C4-2B (cell line): ENCODE data around the gene PALLD.

ENCODE experiments used
- H3K27ac ChIP-seq: fragments of 450-650 bp; 2 replicates; pipeline ENCODE4 v1.5.1; 2017
- ZFX ChIP-seq: fragments of 450-650 bp; IDR thresholded peaks from 2 replicates; pipeline ENCODE4 v1.6.1; 2017
- TF ChIP-seq, protein P1 (sequence below): fragments of 450-650 bp; conservative IDR thresholded peaks from 2 replicates; pipeline ENCODE4 v1.5.1; 2017; ENCODE audit warnings: mild to moderate bottlenecking

Gene PALLD

DNA sequence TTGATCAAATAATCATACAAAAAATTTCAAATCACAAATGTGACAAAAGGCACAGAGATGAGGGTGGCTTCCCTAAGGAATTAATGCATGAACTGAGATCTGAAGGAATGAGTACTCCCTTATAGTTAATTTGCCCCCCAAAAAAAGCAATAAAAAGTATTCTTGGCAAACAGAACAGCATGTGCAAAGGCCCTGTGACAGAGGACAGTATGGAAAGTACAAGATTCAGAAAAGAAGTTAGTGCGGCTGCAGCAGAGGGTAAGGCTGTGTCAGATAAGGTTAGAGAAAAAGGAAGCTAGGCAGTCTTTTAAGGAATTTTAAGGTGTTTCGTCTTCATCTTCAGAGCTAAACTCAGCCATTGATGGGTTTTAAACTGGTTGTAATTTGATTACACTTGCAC, 23.9 kb upstream of the PALLD start:
- no peak for TF ChIP-seq ZFX
- TF ChIP-seq, protein P1, sequence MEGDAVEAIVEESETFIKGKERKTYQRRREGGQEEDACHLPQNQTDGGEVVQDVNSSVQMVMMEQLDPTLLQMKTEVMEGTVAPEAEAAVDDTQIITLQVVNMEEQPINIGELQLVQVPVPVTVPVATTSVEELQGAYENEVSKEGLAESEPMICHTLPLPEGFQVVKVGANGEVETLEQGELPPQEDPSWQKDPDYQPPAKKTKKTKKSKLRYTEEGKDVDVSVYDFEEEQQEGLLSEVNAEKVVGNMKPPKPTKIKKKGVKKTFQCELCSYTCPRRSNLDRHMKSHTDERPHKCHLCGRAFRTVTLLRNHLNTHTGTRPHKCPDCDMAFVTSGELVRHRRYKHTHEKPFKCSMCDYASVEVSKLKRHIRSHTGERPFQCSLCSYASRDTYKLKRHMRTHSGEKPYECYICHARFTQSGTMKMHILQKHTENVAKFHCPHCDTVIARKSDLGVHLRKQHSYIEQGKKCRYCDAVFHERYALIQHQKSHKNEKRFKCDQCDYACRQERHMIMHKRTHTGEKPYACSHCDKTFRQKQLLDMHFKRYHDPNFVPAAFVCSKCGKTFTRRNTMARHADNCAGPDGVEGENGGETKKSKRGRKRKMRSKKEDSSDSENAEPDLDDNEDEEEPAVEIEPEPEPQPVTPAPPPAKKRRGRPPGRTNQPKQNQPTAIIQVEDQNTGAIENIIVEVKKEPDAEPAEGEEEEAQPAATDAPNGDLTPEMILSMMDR: no peak
- no peak overlapping the region for H3K27ac ChIP-seq

DNA sequence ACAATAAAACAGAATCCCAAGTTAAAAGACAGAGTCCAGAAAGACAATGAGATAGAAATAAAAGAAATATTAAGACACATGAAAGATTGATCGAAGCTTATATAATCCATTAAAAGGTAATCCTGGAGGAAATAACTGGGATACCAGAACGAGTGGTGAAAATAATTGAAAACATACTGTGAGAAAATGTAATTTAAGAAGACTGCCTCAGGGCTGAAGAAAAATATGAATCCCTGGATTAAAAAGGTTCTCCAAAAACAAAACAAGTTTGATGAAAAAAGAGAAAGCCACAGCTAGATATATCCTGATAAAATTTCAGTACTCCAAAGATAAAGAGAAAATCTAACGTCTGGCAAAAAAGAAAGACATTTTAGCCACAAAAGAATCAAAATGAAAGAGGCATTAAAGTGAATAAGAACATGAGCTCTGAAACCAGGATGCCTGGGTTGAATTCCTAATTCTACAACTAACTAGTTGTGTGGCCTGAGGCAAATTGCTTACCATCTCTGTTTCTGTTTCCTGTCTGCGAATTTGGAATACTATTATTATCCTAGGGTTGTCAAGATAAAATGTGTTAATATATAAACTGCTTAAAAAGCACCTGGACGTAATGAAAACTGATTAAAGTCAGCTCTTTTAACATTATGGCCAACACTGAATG, 22.1 kb upstream of the PALLD start:
- no peak for TF ChIP-seq ZFX
- TF ChIP-seq, protein P1: no peak
- H3K27ac ChIP-seq: no peak overlapping the region

DNA sequence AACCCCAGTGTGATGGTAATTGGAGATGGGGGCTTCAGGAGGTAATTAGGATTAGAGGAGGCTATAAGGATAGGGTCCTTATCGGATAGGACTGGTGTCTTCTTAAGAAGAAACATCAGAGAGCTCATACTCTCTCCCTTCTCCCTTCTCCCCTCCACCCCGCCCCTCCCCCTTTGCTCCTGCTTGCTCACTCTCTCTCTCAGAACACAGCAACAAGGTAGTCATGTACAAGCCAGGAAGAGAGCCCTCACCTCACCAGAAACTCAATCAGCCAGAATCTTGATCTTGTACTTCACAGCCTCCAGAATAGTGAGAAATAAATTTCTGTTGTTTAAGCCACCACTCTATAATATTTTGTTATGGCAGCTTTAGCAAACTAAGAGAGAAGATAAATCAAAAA, 21.1 kb upstream of the PALLD start:
- TF ChIP-seq, protein P1: no peak
- TF ChIP-seq ZFX: no peak
- H3K27ac ChIP-seq: no peak overlapping the region

DNA sequence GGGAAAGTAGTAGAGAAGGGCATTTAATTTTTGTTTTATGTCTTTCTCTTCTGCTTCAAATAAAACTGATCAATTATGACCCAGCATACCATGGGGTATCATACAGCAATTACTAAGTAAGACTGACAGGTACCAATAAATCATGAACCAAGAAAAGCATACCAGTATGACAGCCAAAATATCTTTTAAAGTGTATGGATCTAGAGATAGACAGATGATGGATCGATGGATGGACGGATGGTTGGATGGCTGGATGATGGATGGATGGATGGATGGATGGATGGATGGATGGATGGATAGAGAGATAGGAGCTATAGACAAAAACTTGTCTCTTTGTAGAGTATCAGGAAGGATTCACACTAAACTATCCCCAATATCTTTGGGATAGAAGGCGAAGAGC, 18.0 kb upstream of the PALLD start:
- no peak overlapping the region for H3K27ac ChIP-seq
- TF ChIP-seq ZFX: no peak
- TF ChIP-seq, protein P1: no peak

DNA sequence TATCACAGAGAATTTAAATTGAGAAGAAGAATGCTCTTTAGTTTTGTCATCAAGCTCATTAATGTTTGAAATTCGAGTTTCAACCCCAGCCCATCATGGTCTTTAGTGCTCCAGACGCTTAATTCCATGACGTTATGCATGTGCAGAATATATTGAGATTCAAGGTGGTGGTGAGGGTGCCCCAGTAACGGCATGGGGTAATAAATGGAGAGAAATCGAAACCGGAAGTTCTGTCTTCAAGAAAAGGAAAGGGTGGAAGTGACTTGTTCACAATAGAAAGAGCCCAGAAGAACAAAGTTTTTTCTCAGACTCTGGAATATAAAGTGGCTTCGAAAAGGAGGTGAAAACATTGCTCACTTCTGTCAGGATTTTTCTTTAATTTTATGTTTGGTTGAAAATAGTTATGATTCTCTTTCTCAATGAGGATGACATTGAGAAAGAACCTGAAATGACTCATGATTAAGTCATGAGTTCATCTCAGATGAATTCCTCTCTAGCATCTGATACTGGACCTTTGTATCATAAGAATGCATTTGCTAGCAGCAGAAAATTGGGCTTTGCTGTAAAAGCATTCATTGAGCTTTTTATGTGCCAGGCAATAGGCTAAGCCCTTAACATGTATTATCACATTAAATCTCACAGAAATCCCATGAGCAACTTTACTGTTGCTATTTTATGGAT, 15.8 kb upstream of the PALLD start:
- no peak for TF ChIP-seq ZFX
- TF ChIP-seq, protein P1: no peak
- no peak overlapping the region for H3K27ac ChIP-seq

DNA sequence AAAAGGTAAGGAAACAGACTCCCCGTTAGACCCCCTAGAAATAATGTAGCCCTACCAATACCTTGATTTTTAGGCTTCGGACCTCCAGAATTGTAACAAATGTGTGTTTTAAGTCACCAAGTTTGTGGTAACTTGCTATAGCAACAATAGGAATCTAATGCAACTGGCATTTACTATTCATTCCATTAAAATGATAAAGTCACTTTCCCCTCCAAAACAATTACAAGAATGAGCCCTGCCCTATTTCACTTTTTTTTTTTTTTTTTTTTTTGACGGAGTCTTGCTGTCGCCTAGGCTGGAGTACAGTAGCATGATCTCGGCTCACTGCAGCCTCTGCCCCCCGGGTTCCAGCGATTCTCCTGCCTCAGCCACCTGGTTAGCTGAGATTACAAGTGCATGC, 13.0 kb upstream of the PALLD start:
- H3K27ac ChIP-seq: no peak overlapping the region
- TF ChIP-seq ZFX: no peak
- TF ChIP-seq, protein P1: no peak

DNA sequence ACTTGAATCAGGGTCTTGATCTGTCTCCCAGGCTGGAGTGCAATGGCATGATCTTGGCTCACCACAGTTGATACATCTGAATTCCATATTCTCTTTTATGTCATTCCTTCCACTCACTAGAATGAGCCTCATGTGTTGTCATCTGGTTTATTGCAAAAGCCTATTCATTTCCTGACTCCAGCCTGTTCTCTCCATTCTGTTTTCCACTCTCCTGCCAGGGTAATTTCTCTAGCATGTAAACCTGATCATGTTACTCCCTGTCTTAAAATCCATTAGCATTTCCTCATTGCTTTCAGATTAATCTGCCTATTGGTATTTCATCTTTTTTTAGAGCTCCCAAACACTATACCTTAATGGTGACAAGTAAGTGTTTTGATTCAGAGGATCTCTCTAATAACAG, 12.2 kb upstream of the PALLD start:
- TF ChIP-seq, protein P1: no peak
- H3K27ac ChIP-seq: no peak overlapping the region
